VCaP (cell line): ENCODE results near the gene CORO7.
A peak's percentile ranks its signal among the peaks of the same experiment; 100 is the strongest.
"Not testable (repeated sequence)": the region's sequence is repeated elsewhere in the genome, so short reads cannot be mapped to it uniquely, and the experiment has no call there.

Experiments
- H3K27ac ChIP-seq: fragments of 450-650 bp; 2 replicates; pipeline ENCODE4 v1.5.1; 2017
- CTCF ChIP-seq: fragments of 450-650 bp; conservative IDR thresholded peaks from 2 replicates; pipeline ENCODE4 v1.5.1; 2017; ENCODE audit warnings: mild to moderate bottlenecking, moderate library complexity

Gene CORO7

GRCh38 chr16:4334724-4335495 lies 81.5 kb downstream of the CORO7 start:
- TF ChIP-seq CTCF, result no peak

GRCh38 chr16:4333714-4334113 lies 82.7 kb downstream of the CORO7 start:
- H3K27ac ChIP-seq, result not testable (repeated sequence)

More at GRCh38 chr16:4334724-4335495, 81.5 kb downstream of the CORO7 start:
- no peak overlapping the region for H3K27ac ChIP-seq

GRCh38 chr16:4333308-4333638 lies 83.1 kb downstream of the CORO7 start:
- H3K27ac ChIP-seq, result no peak overlapping the region
- no peak for TF ChIP-seq CTCF

GRCh38 chr16:4332623-4333307 lies 83.6 kb downstream of the CORO7 start:
- no peak for TF ChIP-seq CTCF

GRCh38 chr16:4332083-4332482 lies 84.3 kb downstream of the CORO7 start:
- H3K27ac ChIP-seq, result no peak overlapping the region
- no peak for TF ChIP-seq CTCF

More at GRCh38 chr16:4332623-4333307, 83.6 kb downstream of the CORO7 start:
- H3K27ac ChIP-seq, result no peak overlapping the region

- TF ChIP-seq CTCF, result peak; percentile 91
- 0 out of 2 replicates have a peak overlapping the region, but pooled peaks have one; percentile 58 for H3K27ac ChIP-seq
These were observed 86.0 kb downstream of the CORO7 start for GRCh38 chr16:4330277-4330874.

- TF ChIP-seq CTCF, result no peak
- peak overlapping the region; percentile 58 for H3K27ac ChIP-seq
These were observed 87.3 kb downstream of the CORO7 start for GRCh38 chr16:4328782-4329775.
